SK-N-SH treated with all-trans-retinoic acid at 6 μM for 48 hours (cell line): ENCODE results near the gene MORC4.

Experiments used
- ATAC-seq: fragments of 200-7000 bp; cut with Tn5 transposase; 3 replicates; pipeline ENCODE4 v1.9.1; 2020; ENCODE audit warnings: mild to moderate bottlenecking, moderate library complexity
- ARNTL ChIP-seq: fragments of 450-650 bp; formaldehyde crosslinking; IDR thresholded peaks from 2 replicates; pipeline ENCODE4 v1.5.0; 2020; ENCODE audit warnings: low read depth, mild to moderate bottlenecking, moderate library complexity, borderline replicate concordance
- BACH2 ChIP-seq: fragments of 250-450 bp; sonication (Bioruptor Pico); IDR thresholded peaks from 2 replicates; pipeline ENCODE4 v1.9.0; 2021; ENCODE audit warnings: mild to moderate bottlenecking, borderline replicate concordance
- ESRRG ChIP-seq: fragments of 250-450 bp; sonication (Bioruptor Pico); IDR thresholded peaks from 2 replicates; pipeline ENCODE4 v1.6.1; 2021; ENCODE audit warnings: mild to moderate bottlenecking
- ISL1 ChIP-seq: fragments of 250-450 bp; sonication (Bioruptor Pico); IDR thresholded peaks from 2 replicates; pipeline ENCODE4 v2.1.2; 2022; ENCODE audit warnings: mild to moderate bottlenecking, moderate library complexity
- PPARA ChIP-seq: fragments of 250-450 bp; sonication (Bioruptor Pico); IDR thresholded peaks from 2 replicates; pipeline ENCODE4 v1.5.0; 2020; ENCODE audit warnings: mild to moderate bottlenecking, borderline replicate concordance
- RARB ChIP-seq: fragments of 250-450 bp; sonication (Bioruptor Pico); IDR thresholded peaks from 2 replicates; pipeline ENCODE4 v1.8.0; 2021; ENCODE audit warnings: mild to moderate bottlenecking, moderate library complexity
- SNAI2 ChIP-seq: fragments of 250-450 bp; sonication (Bioruptor Pico); IDR thresholded peaks from 2 replicates; pipeline ENCODE4 v1.5.0; 2020; ENCODE audit warnings: mild to moderate bottlenecking, moderate library complexity
- ZC3H10 ChIP-seq: fragments of 250-450 bp; sonication (Bioruptor Pico); IDR thresholded peaks from 2 replicates; pipeline ENCODE4 v1.5.1; 2021; ENCODE audit warnings: mild to moderate bottlenecking, moderate library complexity
- ZFP3 ChIP-seq: fragments of 250-450 bp; sonication (Bioruptor Pico); IDR thresholded peaks from 2 replicates; pipeline ENCODE4 v1.5.0; 2020; ENCODE audit warnings: mild to moderate bottlenecking, moderate library complexity
- ZFP30 ChIP-seq: fragments of 450-650 bp; formaldehyde crosslinking; IDR thresholded peaks from 2 replicates; pipeline ENCODE4 v1.5.0; 2022; ENCODE audit warnings: mild to moderate bottlenecking, moderate library complexity
- ZNF565 ChIP-seq: fragments of 450-650 bp; formaldehyde crosslinking; conservative IDR thresholded peaks from 2 replicates; pipeline ENCODE4 v1.5.0; 2020; ENCODE audit warnings: low read depth, mild to moderate bottlenecking, moderate library complexity
- ZNF70 ChIP-seq: fragments of 450-650 bp; formaldehyde crosslinking; IDR thresholded peaks from 2 replicates; pipeline ENCODE4 v1.5.0; 2020; ENCODE audit warnings: mild to moderate bottlenecking, moderate library complexity
- ZNF8 ChIP-seq: fragments of 450-650 bp; formaldehyde crosslinking; IDR thresholded peaks from 2 replicates; pipeline ENCODE4 v1.5.0; 2020; ENCODE audit warnings: mild to moderate bottlenecking, moderate library complexity
- TF ChIP-seq, protein P1 (sequence below): fragments of 250-450 bp; sonication (Bioruptor Pico); IDR thresholded peaks from 2 replicates; pipeline ENCODE4 v1.8.0; 2021; ENCODE audit warnings: low read depth, mild to moderate bottlenecking, moderate library complexity, borderline replicate concordance
- TF ChIP-seq, protein P2 (sequence below): fragments of 250-450 bp; sonication (Bioruptor Pico); IDR thresholded peaks from 2 replicates; pipeline ENCODE4 v1.5.1; 2020; ENCODE audit warnings: low read depth, mild to moderate bottlenecking, moderate library complexity
- TF ChIP-seq, protein P3 (sequence below): fragments of 250-450 bp; sonication (Bioruptor Pico); IDR thresholded peaks from 2 replicates; pipeline ENCODE4 v1.8.0; 2020; ENCODE audit warnings: mild to moderate bottlenecking, moderate library complexity, borderline replicate concordance
- TF ChIP-seq, protein P4 (sequence below): fragments of 250-450 bp; sonication (Bioruptor Pico); IDR thresholded peaks from 2 replicates; pipeline ENCODE4 v1.5.1; 2021; ENCODE audit warnings: mild to moderate bottlenecking, moderate library complexity
- TF ChIP-seq, protein P5 (sequence below): fragments of 250-450 bp; sonication (Bioruptor Pico); IDR thresholded peaks from 2 replicates; pipeline ENCODE4 v1.5.0; 2020; ENCODE audit warnings: mild to moderate bottlenecking, moderate library complexity

The MORC4 gene

DNA sequence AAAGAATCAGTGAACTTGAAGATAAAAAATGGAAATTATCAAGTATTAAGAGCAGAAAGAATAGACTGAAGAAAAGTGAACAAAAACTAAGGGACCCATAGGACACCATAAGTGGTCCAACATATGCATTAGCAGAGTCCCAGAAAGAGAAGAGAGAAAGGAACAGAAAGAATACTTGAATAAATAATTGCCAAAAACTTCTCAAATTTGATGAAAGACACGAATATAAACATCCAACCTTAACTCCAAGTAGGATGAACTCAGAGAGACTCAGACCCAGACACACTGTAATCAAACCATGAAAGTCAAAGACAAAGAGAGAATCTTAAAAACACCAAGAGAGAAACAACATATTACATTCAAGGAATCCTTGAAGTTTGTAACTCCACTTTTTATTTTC, 35.7 kb downstream of the MORC4 start:
- TF ChIP-seq ZC3H10 (CRISPR knock-in tag) (no peak), BACH2 (CRISPR knock-in tag) (no peak), ZNF70 (CRISPR knock-in tag) (no peak), ARNTL (CRISPR knock-in tag) (no peak), RARB (CRISPR knock-in tag) (no peak)
- TF ChIP-seq, protein P1, sequence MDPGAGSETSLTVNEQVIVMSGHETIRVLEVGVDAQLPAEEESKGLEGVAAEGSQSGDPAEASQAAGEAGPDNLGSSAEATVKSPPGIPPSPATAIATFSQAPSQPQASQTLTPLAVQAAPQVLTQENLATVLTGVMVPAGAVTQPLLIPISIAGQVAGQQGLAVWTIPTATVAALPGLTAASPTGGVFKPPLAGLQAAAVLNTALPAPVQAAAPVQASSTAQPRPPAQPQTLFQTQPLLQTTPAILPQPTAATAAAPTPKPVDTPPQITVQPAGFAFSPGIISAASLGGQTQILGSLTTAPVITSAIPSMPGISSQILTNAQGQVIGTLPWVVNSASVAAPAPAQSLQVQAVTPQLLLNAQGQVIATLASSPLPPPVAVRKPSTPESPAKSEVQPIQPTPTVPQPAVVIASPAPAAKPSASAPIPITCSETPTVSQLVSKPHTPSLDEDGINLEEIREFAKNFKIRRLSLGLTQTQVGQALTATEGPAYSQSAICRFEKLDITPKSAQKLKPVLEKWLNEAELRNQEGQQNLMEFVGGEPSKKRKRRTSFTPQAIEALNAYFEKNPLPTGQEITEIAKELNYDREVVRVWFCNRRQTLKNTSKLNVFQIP (CRISPR knock-in tag) = no peak
- ATAC-seq = no peak

DNA sequence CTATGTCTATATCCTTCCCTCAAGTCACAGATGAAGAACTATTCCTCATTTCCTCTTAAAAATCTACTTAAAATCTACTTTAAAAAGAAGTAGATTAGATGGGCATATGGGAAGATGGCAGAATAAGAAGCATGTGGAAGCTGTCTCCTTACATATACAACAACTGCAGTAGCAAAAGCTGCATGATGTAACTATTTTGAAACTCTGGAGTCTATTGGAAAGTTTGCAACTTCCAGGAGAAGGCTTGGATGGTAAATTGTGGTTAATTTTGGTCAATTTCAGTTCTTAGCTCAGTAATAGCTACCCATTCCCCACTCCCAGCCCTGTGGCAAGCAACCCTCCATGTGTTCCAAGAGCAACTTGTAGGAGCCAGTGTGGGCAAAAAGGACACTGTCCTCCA, 36.9 kb downstream of the MORC4 start:
- TF ChIP-seq BACH2 (CRISPR knock-in tag) (no peak), ZC3H10 (CRISPR knock-in tag) (no peak), ZFP30 (CRISPR knock-in tag) (no peak), ZNF8 (CRISPR knock-in tag) (no peak)
- TF ChIP-seq, protein P2, sequence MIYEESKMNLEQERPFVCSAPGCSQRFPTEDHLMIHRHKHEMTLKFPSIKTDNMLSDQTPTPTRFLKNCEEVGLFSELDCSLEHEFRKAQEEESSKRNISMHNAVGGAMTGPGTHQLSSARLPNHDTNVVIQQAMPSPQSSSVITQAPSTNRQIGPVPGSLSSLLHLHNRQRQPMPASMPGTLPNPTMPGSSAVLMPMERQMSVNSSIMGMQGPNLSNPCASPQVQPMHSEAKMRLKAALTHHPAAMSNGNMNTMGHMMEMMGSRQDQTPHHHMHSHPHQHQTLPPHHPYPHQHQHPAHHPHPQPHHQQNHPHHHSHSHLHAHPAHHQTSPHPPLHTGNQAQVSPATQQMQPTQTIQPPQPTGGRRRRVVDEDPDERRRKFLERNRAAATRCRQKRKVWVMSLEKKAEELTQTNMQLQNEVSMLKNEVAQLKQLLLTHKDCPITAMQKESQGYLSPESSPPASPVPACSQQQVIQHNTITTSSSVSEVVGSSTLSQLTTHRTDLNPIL (CRISPR knock-in tag) = no peak
- no peak for ATAC-seq

DNA sequence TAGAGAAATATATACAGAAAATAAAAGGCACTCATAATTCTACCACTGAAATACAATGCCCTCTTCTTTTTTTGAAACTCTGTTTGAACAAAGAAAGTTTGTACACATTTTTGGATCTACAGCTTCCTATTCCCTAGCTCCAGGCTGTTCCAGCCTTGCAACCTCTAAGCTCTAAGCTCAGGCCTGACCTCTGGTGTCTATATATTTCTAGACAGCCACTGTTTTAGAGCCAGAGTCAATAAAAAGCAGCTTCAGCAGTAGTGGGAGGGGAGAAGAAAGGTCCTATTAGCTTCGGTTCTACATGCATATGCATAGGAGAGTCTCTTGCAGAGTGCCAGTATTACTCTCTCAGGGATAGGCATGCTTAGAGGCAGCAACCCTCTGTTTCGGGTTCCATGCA, 40.1 kb downstream of the MORC4 start:
- peak; percentile 81 for ATAC-seq
- TF ChIP-seq BACH2 (CRISPR knock-in tag) (no peak), ZNF8 (CRISPR knock-in tag) (no peak), ZNF565 (no peak)

DNA sequence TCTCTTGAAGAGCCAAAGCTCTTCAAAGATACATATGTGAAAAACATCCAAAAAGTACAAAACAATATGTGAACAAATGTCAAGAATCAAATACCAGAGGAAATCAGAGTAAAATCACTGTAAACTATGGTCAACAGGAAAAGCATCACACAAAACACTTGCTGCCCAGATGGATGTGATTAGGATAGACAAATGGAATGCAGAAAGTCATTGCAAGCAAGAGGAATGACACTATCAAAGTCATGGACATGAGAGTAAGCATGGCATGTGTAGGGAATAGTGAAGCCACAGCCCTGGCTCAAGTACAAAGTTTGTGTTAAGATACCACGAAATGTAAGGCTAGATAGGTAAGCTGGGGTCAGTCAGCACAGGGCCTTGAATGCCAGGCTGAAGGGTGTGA, 42.2 kb downstream of the MORC4 start:
- no peak; the same call in 2 of the 3 replicates for ATAC-seq
- TF ChIP-seq, protein P2 (CRISPR knock-in tag) = no peak
- TF ChIP-seq ZNF8 (CRISPR knock-in tag) (no peak), PPARA (CRISPR knock-in tag) (no peak), ARNTL (CRISPR knock-in tag) (no peak), ISL1 (no peak), ZFP3 (CRISPR knock-in tag) (no peak), ESRRG (CRISPR knock-in tag) (no peak), SNAI2 (CRISPR knock-in tag) (no peak), ZNF565 (no peak), BACH2 (CRISPR knock-in tag) (no peak), ZNF70 (CRISPR knock-in tag) (no peak), ZC3H10 (CRISPR knock-in tag) (no peak)
- TF ChIP-seq, protein P3, sequence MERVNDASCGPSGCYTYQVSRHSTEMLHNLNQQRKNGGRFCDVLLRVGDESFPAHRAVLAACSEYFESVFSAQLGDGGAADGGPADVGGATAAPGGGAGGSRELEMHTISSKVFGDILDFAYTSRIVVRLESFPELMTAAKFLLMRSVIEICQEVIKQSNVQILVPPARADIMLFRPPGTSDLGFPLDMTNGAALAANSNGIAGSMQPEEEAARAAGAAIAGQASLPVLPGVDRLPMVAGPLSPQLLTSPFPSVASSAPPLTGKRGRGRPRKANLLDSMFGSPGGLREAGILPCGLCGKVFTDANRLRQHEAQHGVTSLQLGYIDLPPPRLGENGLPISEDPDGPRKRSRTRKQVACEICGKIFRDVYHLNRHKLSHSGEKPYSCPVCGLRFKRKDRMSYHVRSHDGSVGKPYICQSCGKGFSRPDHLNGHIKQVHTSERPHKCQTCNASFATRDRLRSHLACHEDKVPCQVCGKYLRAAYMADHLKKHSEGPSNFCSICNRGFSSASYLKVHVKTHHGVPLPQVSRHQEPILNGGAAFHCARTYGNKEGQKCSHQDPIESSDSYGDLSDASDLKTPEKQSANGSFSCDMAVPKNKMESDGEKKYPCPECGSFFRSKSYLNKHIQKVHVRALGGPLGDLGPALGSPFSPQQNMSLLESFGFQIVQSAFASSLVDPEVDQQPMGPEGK (CRISPR knock-in tag) = no peak
- TF ChIP-seq, protein P4, sequence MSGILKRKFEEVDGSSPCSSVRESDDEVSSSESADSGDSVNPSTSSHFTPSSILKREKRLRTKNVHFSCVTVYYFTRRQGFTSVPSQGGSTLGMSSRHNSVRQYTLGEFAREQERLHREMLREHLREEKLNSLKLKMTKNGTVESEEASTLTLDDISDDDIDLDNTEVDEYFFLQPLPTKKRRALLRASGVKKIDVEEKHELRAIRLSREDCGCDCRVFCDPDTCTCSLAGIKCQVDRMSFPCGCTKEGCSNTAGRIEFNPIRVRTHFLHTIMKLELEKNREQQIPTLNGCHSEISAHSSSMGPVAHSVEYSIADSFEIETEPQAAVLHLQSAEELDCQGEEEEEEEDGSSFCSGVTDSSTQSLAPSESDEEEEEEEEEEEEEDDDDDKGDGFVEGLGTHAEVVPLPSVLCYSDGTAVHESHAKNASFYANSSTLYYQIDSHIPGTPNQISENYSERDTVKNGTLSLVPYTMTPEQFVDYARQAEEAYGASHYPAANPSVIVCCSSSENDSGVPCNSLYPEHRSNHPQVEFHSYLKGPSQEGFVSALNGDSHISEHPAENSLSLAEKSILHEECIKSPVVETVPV (CRISPR knock-in tag) = no peak
- TF ChIP-seq, protein P1 (CRISPR knock-in tag) = no peak
- TF ChIP-seq, protein P5, sequence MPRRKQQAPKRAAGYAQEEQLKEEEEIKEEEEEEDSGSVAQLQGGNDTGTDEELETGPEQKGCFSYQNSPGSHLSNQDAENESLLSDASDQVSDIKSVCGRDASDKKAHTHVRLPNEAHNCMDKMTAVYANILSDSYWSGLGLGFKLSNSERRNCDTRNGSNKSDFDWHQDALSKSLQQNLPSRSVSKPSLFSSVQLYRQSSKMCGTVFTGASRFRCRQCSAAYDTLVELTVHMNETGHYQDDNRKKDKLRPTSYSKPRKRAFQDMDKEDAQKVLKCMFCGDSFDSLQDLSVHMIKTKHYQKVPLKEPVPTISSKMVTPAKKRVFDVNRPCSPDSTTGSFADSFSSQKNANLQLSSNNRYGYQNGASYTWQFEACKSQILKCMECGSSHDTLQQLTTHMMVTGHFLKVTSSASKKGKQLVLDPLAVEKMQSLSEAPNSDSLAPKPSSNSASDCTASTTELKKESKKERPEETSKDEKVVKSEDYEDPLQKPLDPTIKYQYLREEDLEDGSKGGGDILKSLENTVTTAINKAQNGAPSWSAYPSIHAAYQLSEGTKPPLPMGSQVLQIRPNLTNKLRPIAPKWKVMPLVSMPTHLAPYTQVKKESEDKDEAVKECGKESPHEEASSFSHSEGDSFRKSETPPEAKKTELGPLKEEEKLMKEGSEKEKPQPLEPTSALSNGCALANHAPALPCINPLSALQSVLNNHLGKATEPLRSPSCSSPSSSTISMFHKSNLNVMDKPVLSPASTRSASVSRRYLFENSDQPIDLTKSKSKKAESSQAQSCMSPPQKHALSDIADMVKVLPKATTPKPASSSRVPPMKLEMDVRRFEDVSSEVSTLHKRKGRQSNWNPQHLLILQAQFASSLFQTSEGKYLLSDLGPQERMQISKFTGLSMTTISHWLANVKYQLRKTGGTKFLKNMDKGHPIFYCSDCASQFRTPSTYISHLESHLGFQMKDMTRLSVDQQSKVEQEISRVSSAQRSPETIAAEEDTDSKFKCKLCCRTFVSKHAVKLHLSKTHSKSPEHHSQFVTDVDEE = no peak
